Fibroblast of the conjunctiva (primary cell): ENCODE results near the gene NR6A1.
"Not testable (repeated sequence)": the region's sequence is repeated elsewhere in the genome, so short reads cannot be mapped to it uniquely, and the experiment has no call there.

ENCODE experiments used
- DNase-seq: peaks from one replicate; pipeline ENCODE4 v3.0.0-alpha.2; 2010; ENCODE audit warnings: low read depth

The NR6A1 gene

DNA sequence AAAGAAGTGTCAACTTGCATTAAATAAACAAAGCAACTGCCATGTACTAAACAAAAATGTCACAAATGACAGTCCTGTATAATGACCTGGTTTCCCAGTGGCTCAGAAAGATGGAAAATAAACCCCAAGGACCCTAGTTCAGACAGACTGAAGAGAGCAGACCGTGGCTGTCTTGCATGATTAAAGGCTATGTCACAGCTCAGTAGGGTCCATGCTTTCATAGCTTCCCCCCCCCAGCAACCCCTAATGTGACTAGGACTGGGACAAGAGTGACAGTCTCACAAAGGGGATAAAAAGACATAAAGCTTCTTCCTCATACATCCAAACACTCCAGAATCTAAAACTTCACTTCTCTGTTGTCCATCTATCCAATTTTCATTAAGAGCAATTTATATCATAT, 113.6 kb downstream of the NR6A1 start:
- no peak for DNase-seq

GRCh38 chr9:124654431-124654830, 116.7 kb downstream of the NR6A1 start:
- no peak for DNase-seq

DNA sequence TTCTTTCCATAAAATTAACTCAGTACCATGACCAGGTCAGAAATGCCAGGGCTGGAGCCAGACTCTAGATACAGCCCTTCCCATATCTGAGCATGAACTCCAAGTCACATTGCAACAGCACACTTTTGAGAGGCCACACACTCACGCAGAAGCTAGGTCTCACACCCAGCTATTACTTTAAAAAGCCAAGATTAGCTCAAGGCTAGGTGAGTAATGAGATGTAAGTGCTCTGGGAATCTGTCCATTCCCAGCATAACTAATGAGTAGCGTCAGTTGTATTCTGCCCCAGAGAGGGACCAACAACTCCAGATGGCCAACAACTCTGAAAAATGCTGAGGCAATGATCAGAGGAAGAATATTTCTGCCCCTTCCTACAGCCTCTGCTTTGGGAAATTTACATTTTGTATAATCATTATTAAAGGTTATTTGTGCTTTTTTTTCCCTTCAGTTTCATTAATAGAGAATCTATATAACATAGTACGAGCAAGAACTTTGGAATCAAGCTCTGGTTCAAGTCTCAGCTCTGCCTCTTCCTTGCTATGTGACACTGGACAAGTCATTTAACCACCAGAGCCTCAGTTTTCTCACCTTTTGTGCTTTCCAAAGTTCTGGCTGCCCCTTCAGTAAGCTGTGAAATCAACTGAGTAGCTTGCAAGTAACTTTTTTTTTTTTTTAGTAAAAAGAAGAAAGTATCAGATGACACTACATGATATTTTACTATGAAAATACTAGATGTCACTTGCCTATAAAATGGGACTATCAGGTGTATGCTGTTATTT, 118.3 kb downstream of the NR6A1 start:
- DNase-seq = peak; percentile 33

DNA sequence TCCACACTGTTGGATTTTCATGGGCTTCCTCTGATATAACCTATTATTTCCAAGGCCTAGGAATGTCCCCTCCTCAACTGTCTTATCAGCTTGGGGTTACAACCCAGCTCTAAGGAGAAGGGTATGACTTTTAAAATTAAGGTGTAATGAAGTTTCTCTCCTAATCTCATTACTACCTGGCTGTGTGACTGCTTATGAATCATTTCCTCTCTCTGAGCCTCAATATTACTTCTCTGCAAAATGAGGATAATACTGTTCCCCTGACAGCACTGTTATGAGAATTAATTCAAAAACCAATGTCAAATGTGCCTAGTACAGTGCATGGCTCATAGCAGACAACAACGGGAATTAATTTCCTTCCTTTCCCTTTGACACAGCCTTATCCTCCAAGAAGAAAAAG, 118.9 kb downstream of the NR6A1 start:
- DNase-seq = no peak

DNA sequence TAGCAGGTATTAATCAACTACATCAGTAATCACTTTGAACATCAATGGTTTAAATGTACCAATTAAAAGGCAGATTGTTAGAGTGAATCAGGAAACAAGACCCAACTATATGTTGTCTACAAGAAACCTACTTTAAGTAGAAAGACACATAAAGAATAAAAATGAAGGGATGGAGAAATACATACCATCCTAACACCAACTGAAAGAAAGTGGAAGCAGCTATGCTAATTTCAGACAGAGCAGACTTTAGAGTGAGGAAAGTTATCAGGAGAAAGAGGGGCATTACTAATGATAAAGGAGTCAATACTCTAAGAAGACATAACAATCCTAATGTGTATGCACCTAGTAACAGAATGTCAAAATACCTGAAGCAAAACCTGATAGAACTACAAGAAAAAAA, 125.8 kb downstream of the NR6A1 start:
- DNase-seq = no peak

DNA sequence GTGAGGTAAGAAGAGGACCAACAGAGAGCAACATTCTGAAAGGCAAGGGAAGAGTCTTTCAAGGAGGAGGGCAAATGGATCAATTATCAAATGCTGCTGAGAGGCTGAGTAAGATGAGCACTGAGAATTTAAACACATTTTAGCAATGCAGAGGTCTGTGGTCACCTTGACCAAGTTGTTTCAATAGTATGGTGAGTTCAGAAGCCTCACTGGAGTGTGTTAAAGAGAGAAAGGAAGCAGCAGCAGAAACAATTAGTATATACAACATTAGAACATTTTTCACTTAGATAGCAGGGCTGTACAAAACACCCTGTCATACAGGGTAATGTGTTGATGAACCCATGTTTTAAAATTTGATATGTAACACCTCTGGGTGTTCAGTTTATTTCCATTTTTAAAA, 131.5 kb downstream of the NR6A1 start:
- DNase-seq = no peak

- no peak for DNase-seq
Measured at GRCh38 chr9:124635285-124635684, 135.8 kb downstream of the NR6A1 start.

DNA sequence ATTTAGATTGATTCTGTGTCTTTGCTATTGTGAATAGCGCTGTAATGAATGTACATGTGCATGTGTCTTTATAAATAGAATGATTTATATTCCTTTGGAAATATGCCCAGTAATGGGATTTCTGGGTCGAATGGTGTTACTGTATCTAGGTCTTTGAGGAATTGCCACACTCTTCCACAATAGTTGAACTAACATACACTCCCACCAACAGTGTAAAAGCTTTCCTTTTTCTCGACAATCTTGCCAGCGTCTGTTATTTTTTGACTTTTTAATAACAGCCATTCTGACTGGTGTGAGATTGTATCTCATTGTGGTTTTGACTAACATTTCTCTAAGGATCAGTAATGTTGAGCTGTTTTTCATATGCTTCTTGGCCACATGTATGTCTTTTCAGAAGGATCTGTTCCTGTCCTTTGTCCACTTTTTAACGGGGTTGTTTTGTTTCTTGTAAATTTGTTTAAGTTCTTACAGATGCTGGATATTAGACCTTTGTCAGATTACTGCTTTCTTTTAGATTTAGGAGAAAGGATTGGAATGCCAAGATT, 139.0 kb downstream of the NR6A1 start:
- DNase-seq = peak; percentile 33

DNA sequence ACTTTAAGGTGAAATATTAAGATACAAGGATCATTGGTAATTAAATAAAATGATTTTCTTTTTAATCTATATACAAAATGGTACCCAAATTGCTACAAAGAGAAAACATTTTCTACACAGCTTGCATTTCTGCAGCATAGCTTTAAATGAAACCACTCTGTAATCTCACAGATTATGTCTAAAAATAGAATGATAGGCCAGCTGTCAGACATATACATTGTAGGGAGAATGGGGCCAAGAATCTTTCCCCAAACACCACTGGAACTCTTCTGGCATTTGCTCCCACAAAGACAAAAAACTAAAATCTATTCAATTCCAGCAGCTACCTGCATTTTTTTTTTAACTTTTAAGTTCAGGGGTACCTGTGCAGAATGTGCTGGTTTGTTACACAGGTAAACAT, 139.8 kb downstream of the NR6A1 start:
- no peak for DNase-seq

DNA sequence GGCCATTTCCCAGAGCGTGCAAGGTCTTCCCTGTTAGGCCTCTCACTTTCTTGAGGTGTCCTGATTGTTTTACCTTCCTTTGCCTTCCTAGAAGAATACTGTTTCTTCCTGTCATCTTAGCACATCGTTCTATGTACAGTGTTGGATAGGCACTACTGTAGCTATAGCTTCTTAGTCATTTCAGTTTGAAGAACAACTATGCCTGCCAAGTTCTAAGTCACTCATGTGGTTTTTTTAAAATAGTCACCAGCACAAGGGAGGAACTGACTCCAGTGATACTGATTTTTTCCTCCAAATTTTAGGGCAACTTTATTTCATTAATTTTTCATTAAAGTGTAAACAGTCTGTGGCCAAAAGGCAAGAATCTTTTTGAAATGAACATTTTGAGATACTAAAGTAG, 141.5 kb downstream of the NR6A1 start:
- peak; percentile 14 for DNase-seq

DNA sequence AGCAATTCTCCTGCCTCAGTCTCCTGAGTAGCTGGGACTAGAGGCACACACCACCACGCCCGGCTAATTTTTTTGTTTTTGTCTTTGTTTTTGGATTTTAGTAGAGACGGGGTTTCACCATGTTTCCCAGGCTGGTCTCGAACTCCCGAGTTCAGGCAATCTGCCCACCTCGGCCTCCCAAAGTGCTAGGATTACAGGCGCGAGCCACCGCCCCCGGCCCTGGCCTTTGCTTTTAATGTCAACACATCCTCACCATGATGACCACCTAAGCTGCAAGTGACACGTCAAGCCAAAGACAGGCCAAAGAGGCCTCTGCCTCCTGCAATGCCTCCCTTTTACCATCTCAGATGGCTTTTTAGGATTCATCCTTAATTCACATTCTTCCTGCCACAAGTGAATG, 142.4 kb downstream of the NR6A1 start:
- DNase-seq = no peak

DNA sequence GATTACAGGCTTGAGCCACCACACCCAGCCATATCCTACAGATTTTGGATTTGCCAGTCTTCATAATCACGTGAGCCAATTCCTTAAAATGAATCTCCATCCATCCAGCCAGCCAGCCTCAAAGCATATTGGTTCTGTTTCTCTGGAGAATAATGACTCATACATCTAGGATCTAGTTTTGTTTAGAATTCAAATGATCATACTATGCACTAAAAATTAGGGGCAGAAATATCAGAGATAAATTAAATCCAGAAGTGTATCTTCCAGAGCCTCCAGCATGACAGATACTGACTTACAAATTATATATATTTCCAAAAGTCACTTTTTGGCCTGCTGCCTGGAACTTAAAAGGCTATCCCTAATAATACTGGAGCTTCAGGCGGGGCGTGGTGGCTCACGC, 144.8 kb downstream of the NR6A1 start:
- DNase-seq = peak; percentile 65

DNA sequence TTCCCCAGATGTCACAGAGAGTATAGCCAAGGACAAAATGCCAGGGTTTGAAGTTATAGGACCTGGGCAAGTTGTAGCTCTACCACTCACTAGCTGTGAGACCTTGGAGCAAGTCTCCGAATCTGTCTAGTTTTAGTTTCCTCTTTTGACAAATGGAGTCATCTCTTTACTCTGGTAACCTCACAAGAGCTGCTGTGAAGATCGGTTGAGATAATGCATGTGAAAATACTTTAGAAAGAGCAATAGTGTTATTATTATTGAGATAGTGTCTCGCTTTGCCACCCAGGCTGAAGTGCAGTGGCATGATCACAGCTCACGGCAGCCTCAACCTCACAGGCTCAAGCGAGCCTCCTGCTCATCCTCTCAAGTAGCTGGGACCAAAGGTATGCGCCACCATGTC, 146.0 kb downstream of the NR6A1 start:
- DNase-seq = no peak

- DNase-seq = no peak
Measured at GRCh38 chr9:124624735-124624992, 146.4 kb downstream of the NR6A1 start.

DNA sequence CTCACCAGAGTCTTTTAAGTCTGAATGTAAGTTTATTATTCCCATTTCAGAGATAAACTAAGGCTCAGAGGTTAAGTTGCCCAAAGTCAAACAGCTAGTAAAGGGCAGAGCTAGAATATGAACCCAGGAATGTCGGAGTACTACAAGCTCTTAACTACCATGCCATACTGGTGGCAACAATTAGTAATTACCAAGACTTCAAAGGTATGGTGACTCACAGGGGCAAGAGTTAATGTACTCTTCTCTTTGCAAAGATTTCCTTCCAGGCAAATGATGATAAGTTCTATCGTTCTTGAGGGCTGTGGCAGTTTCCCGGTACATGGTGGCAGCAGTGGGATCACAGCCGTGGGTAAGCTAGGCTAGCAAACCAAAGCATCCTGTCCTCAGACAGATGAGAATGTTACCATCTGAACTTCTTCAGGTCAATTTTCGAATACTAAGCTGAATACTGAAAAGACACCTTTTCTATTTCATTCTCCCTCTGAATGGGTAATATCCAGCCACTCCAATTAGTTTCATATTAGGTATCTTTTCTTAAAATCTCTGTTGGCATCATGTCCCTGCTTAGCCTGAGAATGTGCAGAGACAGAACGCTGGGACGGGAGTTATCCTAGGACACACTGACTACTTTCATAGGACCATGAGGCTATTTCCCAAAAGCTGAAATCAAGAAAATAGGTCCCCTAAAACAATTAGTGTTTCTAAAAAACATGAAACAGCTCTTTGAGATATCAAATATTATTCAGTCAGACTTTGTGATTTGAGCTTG, 147.0 kb downstream of the NR6A1 start:
- DNase-seq = no peak

DNA sequence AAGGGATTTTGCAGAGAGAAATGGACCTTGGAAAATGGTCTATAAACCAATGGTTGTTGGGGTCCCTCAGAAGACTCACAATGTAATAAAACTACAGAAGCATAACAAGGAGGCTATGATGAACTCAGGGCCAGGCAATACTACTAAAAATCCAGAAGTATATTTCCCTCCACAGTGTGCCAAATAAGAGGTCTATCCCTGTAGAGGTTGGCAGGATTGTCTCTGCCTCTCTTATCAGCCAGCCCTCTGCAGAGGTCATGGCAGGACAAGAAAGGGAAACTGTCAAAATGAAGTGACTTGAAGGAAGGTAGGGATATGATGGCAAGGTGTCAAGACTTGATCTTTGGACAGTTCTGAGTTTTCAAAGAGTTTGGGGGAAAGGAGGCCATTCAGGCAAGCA, 148.2 kb downstream of the NR6A1 start:
- no peak for DNase-seq

DNA sequence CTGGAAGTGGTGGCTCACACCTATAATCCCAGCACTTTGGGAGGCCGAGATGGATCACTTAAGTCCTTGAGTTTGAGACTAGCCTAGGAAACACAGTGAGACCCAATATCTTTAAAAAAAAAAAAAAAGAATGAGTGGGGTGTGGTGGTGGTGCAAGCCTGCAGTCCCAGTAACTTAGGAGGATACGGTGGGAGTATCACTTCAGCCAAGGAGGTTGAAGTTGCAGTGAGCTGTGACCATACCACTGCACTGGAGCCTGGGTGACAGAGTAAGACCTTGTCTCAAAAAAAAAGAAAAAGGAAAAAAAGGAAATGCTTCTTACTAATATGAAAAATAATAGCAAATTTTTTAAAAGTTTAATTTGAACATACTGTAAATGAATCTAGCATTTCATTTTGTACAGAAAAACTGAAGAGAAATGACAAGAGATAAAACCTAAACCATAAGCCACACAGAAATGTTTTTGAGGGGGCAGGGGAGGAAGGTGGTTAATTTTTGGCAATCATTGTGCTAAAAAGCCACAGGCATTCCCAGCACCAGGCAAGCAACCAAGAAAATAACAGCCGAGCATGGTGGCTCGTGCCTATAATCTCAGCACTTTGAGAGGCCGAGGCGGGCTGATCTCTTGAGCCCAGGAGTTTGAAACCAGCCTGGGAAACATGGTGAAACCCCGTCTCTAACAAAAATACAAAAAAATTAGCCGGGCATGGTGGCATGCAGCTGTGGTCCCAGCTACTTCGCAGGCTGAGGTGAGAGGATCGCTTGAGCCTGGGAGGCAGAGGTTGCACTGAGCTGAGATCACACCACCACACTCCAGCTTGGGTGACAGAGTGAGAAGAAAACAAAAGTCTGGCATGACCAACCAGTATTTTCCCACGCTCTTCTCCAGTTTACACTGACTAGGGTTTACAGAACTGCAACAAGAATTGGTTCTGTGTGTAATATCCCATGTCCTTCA, 149.5 kb downstream of the NR6A1 start:
- no peak for DNase-seq

DNA sequence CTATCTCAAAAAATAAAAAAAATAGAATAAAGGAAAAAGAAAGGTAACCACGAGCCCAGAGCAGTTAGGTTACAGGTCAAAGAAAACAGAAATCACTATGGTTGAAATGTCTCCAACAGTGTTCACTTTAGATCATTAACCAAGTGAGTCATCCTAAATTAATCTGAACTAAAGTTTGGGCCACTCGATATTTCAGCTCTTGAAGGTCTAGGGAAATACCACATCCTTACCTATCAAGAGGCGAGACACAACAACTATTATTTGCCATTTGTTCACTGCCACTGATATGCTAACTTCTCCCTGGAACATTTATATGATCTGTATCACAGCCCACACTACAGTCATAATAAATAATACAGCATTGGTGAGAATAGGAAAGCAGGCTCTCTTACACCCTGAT, 152.6 kb downstream of the NR6A1 start:
- DNase-seq = no peak

DNA sequence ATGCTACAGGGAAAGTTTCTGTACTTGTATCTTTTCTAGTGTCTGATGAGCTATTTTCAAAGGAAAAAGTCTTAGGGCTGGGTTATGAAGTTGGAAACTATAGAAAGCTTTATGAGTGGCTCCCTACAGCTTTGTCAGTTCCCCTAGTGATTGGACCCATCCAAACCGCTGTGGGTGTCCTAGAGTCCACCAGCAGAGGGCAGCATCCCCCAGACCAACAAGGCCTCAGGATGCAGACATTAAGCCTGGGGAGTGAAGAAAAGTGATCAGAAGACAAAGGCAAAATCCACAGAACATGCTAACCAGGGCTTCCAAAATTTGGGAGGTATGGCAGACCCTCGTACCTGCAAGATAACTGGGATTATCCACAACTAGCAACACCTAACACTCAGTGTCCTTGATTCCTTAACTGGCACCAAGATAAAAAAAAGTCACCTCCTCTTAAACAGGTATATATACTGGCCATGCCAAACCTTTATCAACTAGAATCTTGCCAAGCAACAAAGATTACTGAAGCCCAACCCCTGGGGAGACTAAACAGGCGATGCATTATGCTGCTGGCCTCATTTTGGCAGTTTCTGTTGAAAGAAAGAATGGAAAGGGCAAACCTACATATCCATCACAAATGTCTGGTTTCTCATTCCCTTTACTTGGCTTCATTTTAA, 153.5 kb downstream of the NR6A1 start:
- DNase-seq = peak; percentile 65

DNA sequence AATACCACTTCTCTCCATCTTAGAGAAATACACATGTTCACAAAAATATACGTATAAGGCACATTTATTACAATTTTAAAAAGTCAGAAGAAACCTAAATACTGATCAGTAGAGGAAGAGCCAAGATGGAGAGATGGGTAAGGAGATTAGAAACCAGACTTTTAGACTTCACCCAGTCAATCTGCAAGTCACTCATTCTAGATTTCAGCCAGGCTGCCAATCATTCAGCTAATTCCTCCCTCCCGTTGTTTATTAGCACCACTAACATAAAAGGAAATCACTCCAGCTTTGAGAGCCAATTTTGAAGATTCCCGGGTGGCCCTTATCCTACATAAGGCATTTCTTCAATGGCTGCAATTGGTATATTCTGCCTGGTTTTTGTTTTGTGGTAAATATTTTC, 154.2 kb downstream of the NR6A1 start:
- DNase-seq = no peak

DNA sequence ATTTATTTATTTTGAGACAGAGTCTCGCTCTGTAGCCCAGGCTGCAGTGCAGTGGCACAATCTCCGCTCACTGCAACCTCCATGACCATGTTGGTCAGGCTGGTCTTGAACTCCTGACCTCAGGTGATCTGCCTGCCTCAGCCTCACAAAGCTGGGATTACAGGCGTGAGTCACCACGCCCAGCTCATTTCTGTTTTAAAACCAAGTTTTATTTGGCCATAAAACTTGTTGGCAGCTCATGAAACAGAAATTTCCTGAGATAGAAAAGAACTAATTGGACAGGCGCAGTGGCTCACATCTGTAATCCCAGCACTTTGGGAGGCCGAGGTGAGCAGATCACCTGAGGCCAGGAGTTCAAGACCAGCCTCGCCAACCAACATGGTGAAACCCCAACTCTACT, 155.3 kb downstream of the NR6A1 start:
- DNase-seq = not testable (repeated sequence)
